ENCODE measurements around the gene HAUS6. TPM values are rescaled to one million over a fixed set of nuclear protein-coding genes. Genes with fewer than 3 reads are reported as not detected.

The HAUS6 gene
- total and polyA plus RNA-seq, 2 of the 13 experiments (the other 11 are each of a cell fraction or from before 2014, with no cell fraction given), result 9.8 to 31.1 TPM

GRCh38 chr9:19050637-19051591 lies 51.8 kb downstream of the HAUS6 start (continued):
- TF ChIP-seq HMGXB3 (CRISPR knock-in tag; IDR thresholded peaks at IDR 0.05; ENCODE audit: borderline replicate concordance) (no peak), MZF1 (CRISPR knock-in tag; IDR thresholded peaks at IDR 0.05; ENCODE audit: borderline replicate concordance) (no peak)

- DNase-seq (ENCODE audit: low spot score), result no peak
- under 1% methylated on average over 18 of the region's 33 CpGs for WGBS (ENCODE audit: low lambda C conversion rate)
- ChIA-PET CTCF (ENCODE audit: low intra/inter-chr PET ratio, low total read pairs) (interaction anchor here (3.1 kb wide), 1 partner anchor 124 kb away, joined by 16 read pairs; no protein-coding TSS in a partner anchor), POLR2A (interaction anchor here (0.9 to 2.3 kb wide), 4 partner anchors 76 to 181 kb away, joined by 4 to 11 read pairs (median 4); partner anchors contain the start of gene DENND4C)
- Histone ChIP-seq H3K4me2 (ENCODE audit: low read depth, low read length) (peak overlapping the region; percentile 91), H3K9me3 (ENCODE audit: low read length) (no peaks in the 10 kb centered on the region), H3K27ac (ENCODE audit: extremely low read length, insufficient read depth, low read length) (peak overlapping the region; percentile 91), H3K27me3 (ENCODE audit: control insufficient read depth in 1 of 2, insufficient read depth in 2 of 2, low read length in 2 of 2) (peaks cover 0 to 7% of the 10 kb centered on the region in 2 experiments; a peak in 1 of 5 replicates), H3K36me3 (replicated peaks in 1 of 2; ENCODE audit: control insufficient read depth in 1 of 2, insufficient read depth in 2 of 2, low read length in 2 of 2) (no peaks in the 10 kb centered on the region), H3K79me2 (ENCODE audit: insufficient read depth, low read length) (peaks cover 29% of the 10 kb centered on the region), H3K9ac (ENCODE audit: insufficient read depth, low read depth, low read length) (peak overlapping the region; percentile 89), H4K20me1 (ENCODE audit: insufficient read depth, low read length) (peaks cover 12% of the 10 kb centered on the region), H2AFZ (ENCODE audit: low read length) (no peak overlapping the region), H3K4me1 (ENCODE audit: insufficient read depth, low read length) (peaks cover 27% of the 10 kb centered on the region), H3K4me3 (replicated peaks in 1 of 3; ENCODE audit: insufficient read depth in 1 of 3, low read depth in 2 of 3, low read length in 3 of 3) (peak overlapping the region; percentile 78 to 92 (median 87))
- in situ Hi-C loops (cut with HindIII; ENCODE audit: extremely low pct_ligation_motif_present, low pct_unique_long_range_greater_than_20kb) (loop anchor here (10.0 to 25.0 kb wide), 2 partner anchors 415 to 1238 kb away; no protein-coding TSS in a partner anchor), intact Hi-C loops (cut with micrococcal nuclease; ENCODE audit: unreplicated experiment) (loop anchor here (1.0 to 10.0 kb wide), 6 partner anchors 52 to 407 kb away; partner anchors contain the start of genes DENND4C and HAUS6)
- FAIRE-seq, result no peak
- TSS peak; percentile 69 for BruUV-seq (replicated peaks)
- ATAC-seq, result peak; percentile 5
- TF ChIP-seq MTA1 (CRISPR knock-in tag; IDR thresholded peaks at IDR 0.05; ENCODE audit: borderline replicate concordance) (no peak), ZNF792 (CRISPR knock-in tag; IDR thresholded peaks at IDR 0.05) (no peak), HDAC2 (CRISPR knock-in tag; IDR thresholded peaks at IDR 0.05) (peak; percentile 2; the same call in 1 of the 2 replicates), ZC3H4 (CRISPR knock-in tag; IDR thresholded peaks at IDR 0.05; ENCODE audit: borderline replicate concordance) (0 out of 2 replicates have a peak, but pooled peaks have one; percentile 35), TAF1 (CRISPR knock-in tag; IDR thresholded peaks at IDR 0.05) (0 out of 2 replicates have a peak, but pooled peaks have one; percentile 1), MAFK (conservative IDR thresholded peaks at IDR 0.05 in 1 of 2, IDR thresholded peaks at IDR 0.05 in 1 of 2; ENCODE audit: low read length in 2 of 2) (peak in 1 of 2 experiments; percentile 82; a peak in 2 of 4 replicates), RARG (CRISPR knock-in tag; IDR thresholded peaks at IDR 0.05; ENCODE audit: low read depth) (no peak), ZNF672 (CRISPR knock-in tag; IDR thresholded peaks at IDR 0.05) (no peak), KMT2A (CRISPR knock-in tag; IDR thresholded peaks at IDR 0.05) (0 out of 2 replicates have a peak, but pooled peaks have one; percentile 29), KLF6 (CRISPR knock-in tag; IDR thresholded peaks at IDR 0.05) (no peak), ZEB1 (IDR thresholded peaks at IDR 0.05; ENCODE audit: insufficient replicate concordance, low read depth) (no peak), MAFF (IDR thresholded peaks at IDR 0.05; ENCODE audit: low read depth, low read length) (peak; percentile 79), SP140L (CRISPR knock-in tag; IDR thresholded peaks at IDR 0.05; ENCODE audit: borderline replicate concordance) (0 out of 2 replicates have a peak, but pooled peaks have one; percentile 33), AKAP8 (CRISPR knock-in tag; IDR thresholded peaks at IDR 0.05) (no peak), ATAD3A (CRISPR knock-in tag; IDR thresholded peaks at IDR 0.05) (no peak)
These were observed 52.6 kb downstream of the HAUS6 start for GRCh38 chr9:19049917-19050636.

Measured in HepG2 (cell line).